LNCaP clone FGC (cell line): ENCODE measurements around the gene PTCH1.

Source experiments
- DNase-seq: peaks from one replicate; pipeline ENCODE4 v3.0.0-alpha.2; 2011; ENCODE audit warnings: low read depth
- H3K4me3 ChIP-seq: 2 replicates; pipeline ENCODE4 v1.5.1; 2011; ENCODE audit warnings: mild to moderate bottlenecking, low read depth, low read length, control low read depth
- TF ChIP-seq, protein P1 (sequence below): IDR thresholded peaks from 2 replicates; pipeline ENCODE4 v1.5.1; 2012; ENCODE audit warnings: mild to moderate bottlenecking; ENCODE audit not compliant: control insufficient read depth, insufficient read depth; ENCODE audit errors: extremely low read depth

Gene PTCH1

DNA sequence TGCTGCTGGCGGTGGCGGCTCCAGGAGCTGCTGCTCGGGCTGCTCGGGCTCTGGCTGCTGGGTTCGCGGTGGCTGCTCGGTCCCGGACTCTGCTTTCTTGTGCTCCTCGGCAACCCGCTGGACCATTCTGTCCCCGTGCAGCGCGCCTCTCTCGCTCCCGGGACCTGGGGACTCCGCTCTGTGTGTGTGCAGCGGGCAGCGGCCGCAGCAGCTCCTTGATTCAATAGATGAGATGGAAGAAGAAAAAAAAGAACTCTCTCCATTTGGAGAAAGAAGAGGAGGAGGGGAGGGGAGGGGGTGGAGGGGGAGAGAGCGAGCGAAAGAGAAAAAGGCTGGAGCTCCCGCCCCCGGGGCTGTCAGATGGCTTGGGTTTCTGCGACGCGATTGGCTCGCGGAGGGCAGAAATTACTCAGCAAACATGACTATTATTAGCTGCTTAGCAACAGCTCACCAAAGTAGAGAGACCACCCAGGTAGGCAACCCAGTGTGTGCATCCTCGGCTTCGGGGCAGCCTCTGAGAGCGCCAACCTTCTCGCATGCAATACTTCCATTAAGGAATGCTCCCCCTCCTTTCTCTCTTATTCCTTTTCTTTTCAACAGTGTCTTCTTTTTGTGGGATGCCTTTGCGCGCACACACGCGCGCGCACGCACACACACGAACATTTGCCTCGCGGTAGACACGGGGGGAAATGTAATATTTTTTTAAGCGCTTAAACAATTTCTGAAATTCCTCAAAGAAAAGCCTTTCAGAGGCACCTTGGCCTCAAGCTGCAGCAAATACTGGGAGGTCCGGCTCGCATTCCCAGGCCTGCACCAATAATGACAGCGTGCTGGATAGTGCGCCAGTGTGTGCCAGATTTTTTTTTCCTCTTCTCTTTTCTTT lies 7.6 kb downstream of the PTCH1 start:
- TF ChIP-seq, protein P1, sequence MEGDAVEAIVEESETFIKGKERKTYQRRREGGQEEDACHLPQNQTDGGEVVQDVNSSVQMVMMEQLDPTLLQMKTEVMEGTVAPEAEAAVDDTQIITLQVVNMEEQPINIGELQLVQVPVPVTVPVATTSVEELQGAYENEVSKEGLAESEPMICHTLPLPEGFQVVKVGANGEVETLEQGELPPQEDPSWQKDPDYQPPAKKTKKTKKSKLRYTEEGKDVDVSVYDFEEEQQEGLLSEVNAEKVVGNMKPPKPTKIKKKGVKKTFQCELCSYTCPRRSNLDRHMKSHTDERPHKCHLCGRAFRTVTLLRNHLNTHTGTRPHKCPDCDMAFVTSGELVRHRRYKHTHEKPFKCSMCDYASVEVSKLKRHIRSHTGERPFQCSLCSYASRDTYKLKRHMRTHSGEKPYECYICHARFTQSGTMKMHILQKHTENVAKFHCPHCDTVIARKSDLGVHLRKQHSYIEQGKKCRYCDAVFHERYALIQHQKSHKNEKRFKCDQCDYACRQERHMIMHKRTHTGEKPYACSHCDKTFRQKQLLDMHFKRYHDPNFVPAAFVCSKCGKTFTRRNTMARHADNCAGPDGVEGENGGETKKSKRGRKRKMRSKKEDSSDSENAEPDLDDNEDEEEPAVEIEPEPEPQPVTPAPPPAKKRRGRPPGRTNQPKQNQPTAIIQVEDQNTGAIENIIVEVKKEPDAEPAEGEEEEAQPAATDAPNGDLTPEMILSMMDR, result no peak
- H3K4me3 ChIP-seq, result peak overlapping the region; percentile 63
- DNase-seq, result peak; percentile 33

DNA sequence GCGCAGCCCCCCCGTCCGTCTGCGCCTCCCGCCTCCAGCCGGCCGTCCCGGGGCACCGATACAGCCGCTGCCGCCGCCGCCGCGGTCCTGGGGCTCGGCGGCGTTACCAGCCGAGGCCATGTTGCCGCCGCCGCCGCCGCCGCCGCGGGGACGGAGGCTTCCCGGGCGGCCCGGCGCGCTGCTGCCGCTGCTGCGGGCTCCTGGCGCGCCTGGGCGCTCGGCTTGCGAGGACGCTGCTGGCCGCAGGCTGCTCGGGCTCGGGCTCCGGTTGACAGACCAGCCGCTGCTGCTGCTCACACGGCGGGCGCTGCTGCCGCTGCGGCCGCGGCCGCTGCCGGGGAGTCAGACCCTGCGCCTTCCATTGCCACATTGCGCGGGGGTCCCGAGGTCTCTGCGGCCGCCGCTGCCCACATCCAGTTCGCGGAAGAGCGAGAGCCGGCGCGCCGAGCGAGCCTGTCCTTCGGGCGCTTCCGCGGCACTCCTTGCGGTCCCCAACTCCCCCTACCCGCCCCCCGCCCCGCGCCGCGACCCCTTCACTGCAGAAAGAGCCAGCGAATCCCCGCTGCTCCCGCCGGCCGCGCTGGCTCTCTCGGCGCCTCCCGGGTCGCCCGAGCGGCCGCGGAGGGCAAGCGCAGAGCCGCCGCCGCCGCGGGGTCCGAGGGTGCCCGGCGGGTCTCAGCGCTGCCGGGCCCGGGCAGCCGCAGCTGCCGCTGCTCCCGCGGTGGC lies 8.4 kb downstream of the PTCH1 start:
- peak overlapping the region; percentile 63 for H3K4me3 ChIP-seq
- TF ChIP-seq, protein P1, result no peak
- DNase-seq, result no peak

DNA sequence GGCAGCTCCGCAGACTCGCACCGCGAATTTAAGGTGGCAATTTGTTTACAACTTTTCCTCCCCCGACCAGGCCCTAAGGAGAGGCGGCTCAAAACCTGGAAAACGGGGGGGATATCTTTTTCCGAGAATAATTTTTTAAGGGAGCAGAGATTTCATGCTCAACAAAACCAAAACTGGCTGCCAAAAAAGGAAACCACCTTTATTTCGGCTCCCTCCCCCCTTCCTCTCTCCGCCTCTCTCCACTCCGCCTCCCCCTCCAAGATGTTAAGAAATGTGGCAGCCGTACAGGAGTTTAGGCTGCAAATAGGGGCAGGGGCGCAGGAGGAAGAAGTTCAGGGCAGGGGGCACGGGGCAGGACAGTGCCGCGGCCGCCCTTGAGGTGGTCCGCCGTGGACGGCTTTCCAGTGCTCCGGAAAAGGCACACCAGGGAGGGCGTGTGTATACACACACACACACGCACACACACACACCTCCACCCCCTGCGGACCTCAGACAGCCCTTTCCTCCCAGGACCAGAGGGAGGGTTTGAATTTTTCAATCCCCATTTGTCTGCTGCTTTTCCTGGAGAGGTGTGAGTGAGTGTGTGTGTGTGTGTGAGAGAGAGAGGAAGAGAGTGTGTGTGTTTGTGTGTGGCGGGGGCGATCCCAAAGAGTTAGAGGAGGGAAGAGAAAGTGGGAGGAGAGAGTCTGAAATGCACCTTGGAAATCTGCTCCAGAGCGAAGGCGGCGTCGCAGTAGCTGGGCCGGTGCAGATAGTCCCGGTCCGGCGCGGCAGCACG lies 9.1 kb downstream of the PTCH1 start:
- peak overlapping the region; percentile 63 for H3K4me3 ChIP-seq
- peak; percentile 10 for DNase-seq
- TF ChIP-seq, protein P1, result no peak

DNA sequence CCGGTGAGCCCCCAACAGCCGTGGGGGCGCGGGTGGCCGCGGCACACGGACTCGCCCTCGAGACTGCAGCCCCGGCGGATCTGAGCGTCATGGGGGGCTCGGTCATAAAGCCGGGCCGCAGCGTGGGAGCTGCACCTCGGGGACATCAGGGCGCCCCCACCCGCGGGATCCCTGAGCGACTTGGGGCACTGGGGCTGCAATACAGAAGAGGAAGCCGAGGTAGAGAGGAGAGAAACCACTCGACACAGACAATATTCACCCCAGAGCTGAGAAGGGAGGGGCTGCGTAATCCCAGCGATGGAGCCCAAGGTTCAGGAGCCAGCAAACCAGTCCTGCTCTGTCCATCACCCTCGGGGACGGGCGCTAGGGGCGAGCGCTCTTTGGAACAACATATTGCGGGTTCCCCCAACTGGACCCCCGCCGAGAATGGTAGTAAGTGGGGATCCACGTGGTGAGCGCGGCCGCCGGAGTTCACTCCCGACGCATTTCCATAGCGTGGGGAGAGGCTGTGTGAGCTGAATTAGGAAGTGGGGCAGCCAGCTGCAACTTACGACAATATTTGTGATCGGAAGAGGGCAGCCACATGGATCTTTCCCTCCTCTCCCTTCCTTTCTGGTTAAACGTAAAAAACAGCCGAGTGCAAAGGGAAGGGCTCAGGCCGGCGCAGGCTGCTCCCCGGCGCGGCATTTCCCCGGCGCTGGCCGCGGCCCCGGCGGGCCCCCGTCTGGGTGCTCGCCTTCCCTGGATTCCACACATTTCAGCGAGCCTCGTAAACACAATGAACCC lies 9.9 kb downstream of the PTCH1 start:
- peak overlapping the region; percentile 63 for H3K4me3 ChIP-seq
- peak; percentile 27 for DNase-seq
- TF ChIP-seq, protein P1, result peak; percentile 9; the same call in 1 of the 2 replicates

DNA sequence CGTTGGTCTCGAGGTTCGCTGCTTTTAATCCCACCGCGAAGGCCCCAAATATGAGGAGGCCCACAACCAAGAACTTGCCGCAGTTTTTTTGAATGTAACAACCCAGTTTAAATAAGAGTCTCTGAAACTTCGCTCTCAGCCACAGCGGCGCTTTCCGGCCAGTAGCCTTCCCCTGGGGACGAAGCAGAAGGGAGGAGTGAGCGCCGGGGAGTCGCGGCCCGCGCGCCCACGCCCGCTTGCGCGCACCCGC lies 10.4 kb downstream of the PTCH1 start:
- no peak for DNase-seq
- TF ChIP-seq, protein P1, result no peak
- peak overlapping the region; percentile 63 for H3K4me3 ChIP-seq

DNA sequence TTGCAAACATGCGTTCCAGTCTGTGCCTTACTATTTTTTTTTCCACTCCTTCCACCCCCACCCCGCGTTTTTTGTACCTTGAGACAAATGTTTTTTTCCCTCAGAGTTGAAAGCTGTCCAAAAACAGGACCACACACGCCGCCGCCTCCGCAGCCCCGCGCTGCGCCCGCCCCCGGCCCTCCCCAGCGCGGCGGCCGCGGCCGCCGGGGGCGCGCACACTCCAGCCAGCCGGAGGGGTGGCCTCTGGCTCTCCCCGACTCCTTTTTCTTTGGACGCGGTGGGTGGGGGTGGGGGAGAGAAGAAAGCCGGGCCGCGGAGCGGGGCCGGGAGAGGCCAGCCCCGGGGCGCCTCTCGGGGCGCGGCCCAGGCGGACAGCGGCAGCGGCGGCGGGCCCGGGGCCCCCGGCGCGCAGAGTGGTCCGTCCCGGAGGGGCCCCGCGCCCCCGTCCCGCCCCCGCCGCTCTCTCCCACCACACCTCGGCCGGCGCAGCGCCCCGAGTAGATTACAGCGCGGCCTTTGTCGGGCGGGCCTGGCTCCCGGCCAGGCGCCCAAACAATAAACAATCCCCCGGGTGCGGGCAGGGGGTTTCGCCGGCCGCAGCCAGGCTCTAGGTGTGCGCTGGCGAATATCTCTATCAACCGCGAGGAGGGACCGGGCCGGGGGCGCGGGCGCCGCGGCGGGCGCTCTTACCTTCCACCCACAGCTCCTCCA lies 10.9 kb downstream of the PTCH1 start:
- TF ChIP-seq, protein P1, result no peak

More for the DNA sequence above, 10.9 kb downstream of the PTCH1 start:
- DNase-seq, result no peak
- H3K4me3 ChIP-seq, result peak overlapping the region; percentile 63
